Muscle of leg (tissue), 11 donors: ENCODE measurements around the gene SPRED2. TPM values are rescaled to one million over a fixed set of nuclear protein-coding genes. Genes with fewer than 3 reads are reported as not detected.

ENCODE experiments used
- DNase-seq: peaks from one replicate; pipeline ENCODE4 v3.0.0; 2013
- H3K27ac ChIP-seq: one replicate; pipeline ENCODE4 v1.5.1; 2013; ENCODE audit warnings: mild to moderate bottlenecking, low read length, control low read depth
- H3K27me3 ChIP-seq: one replicate; pipeline ENCODE4 v1.6.1; 2013; ENCODE audit warnings: low read length; ENCODE audit not compliant: control insufficient read depth, insufficient read depth
- H3K36me3 ChIP-seq: one replicate; pipeline ENCODE4 v1.6.1; 2013; ENCODE audit warnings: low read length; ENCODE audit not compliant: control insufficient read depth, insufficient read depth
- H3K4me1 ChIP-seq: one replicate; pipeline ENCODE4 v1.6.1; 2013; ENCODE audit warnings: low read length; ENCODE audit not compliant: control insufficient read depth, insufficient read depth
- H3K4me3 ChIP-seq: one replicate; pipeline ENCODE4 v1.5.1; 2013; ENCODE audit warnings: low read length, control low read depth
- H3K9me3 ChIP-seq: replicated peaks from 2 replicates; pipeline ENCODE4 v1.6.1; 2013; ENCODE audit warnings: low read depth, low read length; ENCODE audit not compliant: control insufficient read depth
- WGBS: methylation state at CpG from one replicate; pipeline ENCODE4 v1.1.5; 2013; ENCODE audit warnings: missing lambda C conversion rate; ENCODE audit not compliant: insufficient coverage; 5-methylcytosine and 5-hydroxymethylcytosine counted together
- polyA plus RNA-seq, 8 donors: library from polyadenylated mRNA; unstranded; fragments of 120-200 nt; gene quantifications; one replicate each; pipeline versions ENCODE4 v1.2.1 to v1.2.3, GENCODE V29; 2013; ENCODE audit warnings: inconsistent platforms in 1 of 8, low replicate concordance in 1 of 8; ENCODE audit not compliant: insufficient read length in 8 of 8, insufficient read depth in 1 of 8
- total RNA-seq: library from RNA; stranded (reverse); fragments of 120-200 nt; gene quantifications from one replicate; pipeline ENCODE4 v1.2.4, GENCODE V29; 2013

The SPRED2 gene
- total and polyA plus RNA-seq, 9 donors = 10.7 to 51.3 (median 30.9) TPM

DNA sequence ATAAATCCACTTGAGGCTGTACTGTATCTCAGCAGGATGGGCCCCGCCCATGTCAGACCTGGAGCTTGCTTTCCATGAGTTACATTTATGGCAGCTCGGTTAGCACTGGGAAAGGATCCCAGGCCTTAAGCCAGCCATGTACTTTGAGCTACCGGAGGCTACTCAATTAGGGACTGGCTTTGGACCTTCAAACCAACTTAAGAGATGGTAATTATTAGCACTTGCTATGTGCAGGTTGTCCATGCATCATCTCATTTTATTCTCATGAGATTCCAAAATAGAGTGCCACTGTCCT, 140.3 kb downstream of the SPRED2 start:
- DNase-seq = peak; percentile 69
- no peak overlapping the region for H3K4me3 ChIP-seq
- no peaks in the 10 kb centered on the region for H3K36me3 ChIP-seq
- H3K9me3 ChIP-seq = no peaks in the 10 kb centered on the region
- peaks cover 30% of the 10 kb centered on the region for H3K4me1 ChIP-seq
- 40% methylated on average over 2 of the region's 3 CpGs for WGBS
- H3K27me3 ChIP-seq = no peaks in the 10 kb centered on the region
- H3K27ac ChIP-seq = peak overlapping the region; percentile 39

GRCh38 chr2:65291216-65292105, 140.9 kb downstream of the SPRED2 start:
- no peaks in the 10 kb centered on the region for H3K36me3 ChIP-seq
- 75% methylated on average over 4 of the region's 11 CpGs for WGBS

DNA sequence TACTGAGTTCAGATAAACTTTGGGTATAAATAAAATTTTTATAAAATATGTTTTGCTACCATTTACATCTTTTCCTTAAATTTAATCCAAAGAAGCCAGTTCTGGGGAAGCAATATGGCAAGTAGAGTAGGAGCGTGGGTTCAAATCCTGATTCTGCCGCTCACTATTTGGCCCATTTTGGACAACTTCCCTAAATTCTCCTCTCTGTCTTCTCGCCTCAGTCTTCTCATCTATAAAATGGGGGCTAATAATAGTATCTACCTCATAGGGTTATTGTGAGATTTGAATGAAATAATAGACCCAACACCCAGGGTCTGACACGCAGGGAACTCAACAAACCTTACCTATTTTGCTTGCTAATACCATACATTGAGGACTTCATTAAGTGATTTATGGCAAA, 145.0 kb downstream of the SPRED2 start:
- no CpG with 5 or more reads among the region's 4 CpGs for WGBS
- H3K4me1 ChIP-seq = peaks cover 13% of the 10 kb centered on the region
- no peaks in the 10 kb centered on the region for H3K27me3 ChIP-seq
- H3K27ac ChIP-seq = no peak overlapping the region
- H3K4me3 ChIP-seq = no peak overlapping the region
- no peaks in the 10 kb centered on the region for H3K36me3 ChIP-seq
- no peak for DNase-seq
- no peaks in the 10 kb centered on the region for H3K9me3 ChIP-seq

More at GRCh38 chr2:65291216-65292105, 140.9 kb downstream of the SPRED2 start:
- H3K4me3 ChIP-seq = no peak overlapping the region
- no peaks in the 10 kb centered on the region for H3K27me3 ChIP-seq
- H3K9me3 ChIP-seq = no peaks in the 10 kb centered on the region
- no peak overlapping the region for H3K27ac ChIP-seq
- peaks cover 30% of the 10 kb centered on the region for H3K4me1 ChIP-seq
- no peak for DNase-seq

DNA sequence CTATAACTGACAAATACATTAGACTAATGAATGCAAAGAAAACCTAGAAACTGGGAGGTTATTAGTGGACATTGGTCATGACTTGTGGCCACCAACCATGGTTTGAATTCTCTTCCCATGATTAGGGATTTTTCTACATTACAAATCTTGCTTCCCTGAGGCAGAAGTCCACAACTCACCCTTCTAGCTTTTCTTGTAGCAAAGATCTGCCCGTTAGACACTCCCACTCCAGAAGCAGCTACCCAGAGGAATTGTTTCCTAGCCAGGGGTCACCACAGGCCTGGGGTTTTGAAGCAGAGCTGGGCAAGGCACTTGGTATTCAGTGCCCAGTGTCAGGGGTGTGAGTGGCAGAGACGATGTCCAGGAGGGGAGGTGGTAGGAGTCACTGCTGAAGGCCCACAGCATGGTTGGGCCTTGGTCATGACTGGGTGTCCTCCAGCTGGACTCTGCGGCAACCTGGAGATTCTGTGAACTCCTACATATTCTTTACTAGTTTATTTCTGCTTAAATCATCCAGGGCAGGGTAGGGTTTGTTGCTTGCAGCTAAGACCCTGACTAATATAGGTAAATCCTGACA, 149.8 kb downstream of the SPRED2 start:
- Histone ChIP-seq H3K27me3 (no peaks in the 10 kb centered on the region), H3K9me3 (no peaks in the 10 kb centered on the region), H3K4me1 (peaks cover 36% of the 10 kb centered on the region), H3K36me3 (no peaks in the 10 kb centered on the region), H3K27ac (peak overlapping the region; percentile 73), H3K4me3 (no peak overlapping the region)
- WGBS = 17% methylated on average over 1 of the region's 3 CpGs
- no peak for DNase-seq

GRCh38 chr2:65281627-65282351, 150.6 kb downstream of the SPRED2 start:
- Histone ChIP-seq H3K27me3 (no peaks in the 10 kb centered on the region), H3K36me3 (no peaks in the 10 kb centered on the region), H3K4me3 (no peak overlapping the region), H3K4me1 (peaks cover 43% of the 10 kb centered on the region), H3K9me3 (no peaks in the 10 kb centered on the region), H3K27ac (peak overlapping the region; percentile 73)
- peak; percentile 96 for DNase-seq
- 8% methylated on average over 2 of the region's 4 CpGs for WGBS

DNA sequence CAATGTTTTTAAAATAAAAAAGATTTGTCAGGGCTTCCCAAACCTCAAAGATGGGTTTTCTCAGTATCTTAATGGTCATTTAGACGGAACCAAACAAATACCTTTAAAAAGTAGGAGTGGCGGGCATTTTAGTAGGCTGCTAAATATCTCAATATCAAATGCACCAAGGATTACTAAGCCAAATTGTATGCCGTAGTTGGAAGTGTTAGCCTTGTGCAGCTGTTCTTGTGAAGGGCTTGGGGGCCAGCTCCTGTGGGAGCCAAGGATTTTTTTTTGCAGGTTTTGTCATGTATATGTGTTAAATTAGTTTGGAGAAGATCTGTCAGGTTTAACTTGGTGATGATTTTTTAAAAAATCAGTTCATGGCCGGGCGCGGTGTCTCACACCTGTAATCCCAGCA, 152.6 kb downstream of the SPRED2 start:
- WGBS = no CpG with 5 or more reads among the region's 6 CpGs
- H3K4me1 ChIP-seq = peaks cover 47% of the 10 kb centered on the region
- H3K27ac ChIP-seq = no peak overlapping the region
- no peaks in the 10 kb centered on the region for H3K36me3 ChIP-seq
- H3K27me3 ChIP-seq = no peaks in the 10 kb centered on the region
- H3K4me3 ChIP-seq = no peak overlapping the region
- DNase-seq = peak; percentile 64
- H3K9me3 ChIP-seq = no peaks in the 10 kb centered on the region

DNA sequence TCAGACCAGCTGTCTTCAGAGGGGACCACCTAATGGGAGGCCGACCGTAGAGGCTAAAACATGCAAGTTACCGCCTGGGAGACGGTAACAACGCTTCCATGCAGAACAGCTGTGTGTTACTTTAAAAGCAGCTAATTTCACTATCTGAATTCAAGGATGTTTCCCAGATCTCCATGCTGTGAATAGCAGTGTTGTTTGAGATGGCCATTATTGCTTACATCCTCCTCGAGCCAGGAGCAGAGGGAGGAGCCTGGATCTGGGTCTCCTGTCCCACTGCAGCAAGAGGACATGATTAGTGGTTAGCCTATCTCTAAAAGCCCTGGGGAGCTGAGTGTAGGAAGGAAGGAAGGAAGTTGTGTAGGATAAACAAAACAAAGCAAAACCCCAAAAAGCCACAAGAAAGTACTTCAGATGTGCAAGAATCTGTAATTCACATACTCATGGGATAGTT, 153.8 kb downstream of the SPRED2 start:
- no peaks in the 10 kb centered on the region for H3K9me3 ChIP-seq
- peaks cover 47% of the 10 kb centered on the region for H3K4me1 ChIP-seq
- no peaks in the 10 kb centered on the region for H3K36me3 ChIP-seq
- no peak overlapping the region for H3K4me3 ChIP-seq
- WGBS = 23% methylated on average over 5 of the region's 6 CpGs
- no peaks in the 10 kb centered on the region for H3K27me3 ChIP-seq
- DNase-seq = peak; percentile 90
- H3K27ac ChIP-seq = peak overlapping the region; percentile 83

DNA sequence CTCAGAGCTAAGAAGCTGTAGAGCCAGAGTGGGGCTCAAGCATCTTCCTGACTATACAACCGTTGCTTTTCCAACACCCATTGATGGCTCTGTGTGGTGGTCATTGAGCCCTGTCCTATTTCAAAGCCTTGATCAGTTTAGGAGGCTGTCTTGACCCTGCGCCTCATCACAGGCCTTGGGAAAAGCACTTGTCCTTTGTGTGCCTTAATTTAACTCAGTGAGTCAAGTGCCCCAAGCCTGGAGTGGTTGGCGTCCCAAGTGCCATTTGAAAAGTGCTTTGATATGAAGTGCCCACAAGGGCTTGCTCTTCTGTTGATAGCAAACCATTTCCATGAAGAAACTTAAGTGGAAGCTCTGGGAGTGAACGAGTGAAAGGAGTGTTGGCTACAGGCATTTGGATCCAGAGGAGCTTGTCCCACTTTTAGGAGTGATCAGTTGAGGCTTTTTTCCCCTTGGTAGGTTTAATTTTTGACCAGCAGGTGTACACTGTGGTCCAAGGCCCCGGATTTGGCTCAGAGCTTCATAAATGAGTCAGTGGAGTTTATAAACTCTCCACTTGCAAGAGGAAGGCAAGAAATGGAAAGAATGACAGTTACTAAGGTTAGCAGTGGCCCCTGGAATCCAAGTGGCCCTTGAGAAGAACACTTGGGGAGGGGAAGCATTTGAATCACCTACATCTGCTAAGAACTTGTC, 154.5 kb downstream of the SPRED2 start:
- no peak for DNase-seq
- Histone ChIP-seq H3K36me3 (peaks cover 1% of the 10 kb centered on the region), H3K4me3 (no peak overlapping the region), H3K9me3 (no peaks in the 10 kb centered on the region), H3K27ac (peak overlapping the region; percentile 83), H3K4me1 (peaks cover 47% of the 10 kb centered on the region), H3K27me3 (no peaks in the 10 kb centered on the region)
- WGBS = 57% methylated on average over 3 of the region's 5 CpGs

DNA sequence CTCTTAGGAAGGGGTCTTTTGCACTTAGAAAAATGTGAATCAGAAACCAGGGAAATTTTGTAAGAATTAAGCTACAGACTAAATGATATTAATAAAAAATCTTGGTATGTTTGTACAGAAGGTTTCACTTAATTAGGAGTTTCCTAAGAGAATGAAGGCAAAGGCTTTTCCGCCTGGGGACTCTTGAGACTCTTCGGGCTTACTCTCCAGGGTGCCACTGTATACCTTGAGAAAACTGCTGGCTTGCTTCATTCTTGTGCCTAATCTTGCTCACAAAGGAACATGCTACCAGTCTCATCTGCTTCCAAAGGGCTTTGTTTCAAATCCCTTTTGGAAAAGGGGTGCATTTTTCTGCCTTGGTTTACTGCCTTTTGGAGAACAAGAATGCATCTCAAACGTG, 155.3 kb downstream of the SPRED2 start:
- Histone ChIP-seq H3K27ac (peak overlapping the region; percentile 62), H3K9me3 (no peaks in the 10 kb centered on the region), H3K36me3 (peaks cover 3% of the 10 kb centered on the region), H3K4me3 (no peak overlapping the region), H3K4me1 (peaks cover 39% of the 10 kb centered on the region), H3K27me3 (no peaks in the 10 kb centered on the region)
- 39% methylated on average over 3 of the region's 3 CpGs for WGBS
- DNase-seq = no peak

- H3K27ac ChIP-seq = peak overlapping the region; percentile 62
- no peaks in the 10 kb centered on the region for H3K9me3 ChIP-seq
- peaks cover 3% of the 10 kb centered on the region for H3K36me3 ChIP-seq
- H3K4me1 ChIP-seq = peaks cover 34% of the 10 kb centered on the region
- 0% methylated on average over 1 of the region's 5 CpGs for WGBS
- H3K27me3 ChIP-seq = no peaks in the 10 kb centered on the region
- no peak overlapping the region for H3K4me3 ChIP-seq
- peak; percentile 81 for DNase-seq
Observed at GRCh38 chr2:65276609-65277008, 155.8 kb downstream of the SPRED2 start.
